ENCODE data around the gene ZNF566.

- TF ChIP-seq, protein P1, sequence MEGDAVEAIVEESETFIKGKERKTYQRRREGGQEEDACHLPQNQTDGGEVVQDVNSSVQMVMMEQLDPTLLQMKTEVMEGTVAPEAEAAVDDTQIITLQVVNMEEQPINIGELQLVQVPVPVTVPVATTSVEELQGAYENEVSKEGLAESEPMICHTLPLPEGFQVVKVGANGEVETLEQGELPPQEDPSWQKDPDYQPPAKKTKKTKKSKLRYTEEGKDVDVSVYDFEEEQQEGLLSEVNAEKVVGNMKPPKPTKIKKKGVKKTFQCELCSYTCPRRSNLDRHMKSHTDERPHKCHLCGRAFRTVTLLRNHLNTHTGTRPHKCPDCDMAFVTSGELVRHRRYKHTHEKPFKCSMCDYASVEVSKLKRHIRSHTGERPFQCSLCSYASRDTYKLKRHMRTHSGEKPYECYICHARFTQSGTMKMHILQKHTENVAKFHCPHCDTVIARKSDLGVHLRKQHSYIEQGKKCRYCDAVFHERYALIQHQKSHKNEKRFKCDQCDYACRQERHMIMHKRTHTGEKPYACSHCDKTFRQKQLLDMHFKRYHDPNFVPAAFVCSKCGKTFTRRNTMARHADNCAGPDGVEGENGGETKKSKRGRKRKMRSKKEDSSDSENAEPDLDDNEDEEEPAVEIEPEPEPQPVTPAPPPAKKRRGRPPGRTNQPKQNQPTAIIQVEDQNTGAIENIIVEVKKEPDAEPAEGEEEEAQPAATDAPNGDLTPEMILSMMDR (IDR thresholded peaks at IDR 0.05): no peak
- no peak for TF ChIP-seq POLR2A (IDR thresholded peaks at IDR 0.05; ENCODE audit: low read depth)
- TF ChIP-seq EP300 (IDR thresholded peaks at IDR 0.05): no peak
Observed at GRCh38 chr19:36514012-36514612, 24.8 kb upstream of the ZNF566 start.

All from esophagus muscularis mucosa (tissue), 4 donors.